ENCODE results near the gene ENTPD5. TPM values are rescaled to one million over a fixed set of nuclear protein-coding genes. Genes with fewer than 3 reads are reported as not detected.
"Not testable (repeated sequence)": the region's sequence is repeated elsewhere in the genome, so short reads cannot be mapped to it uniquely, and the experiment has no call there.

ENTPD5 gene
- total RNA-seq, 1 donor from 2014 or later: 9.9 TPM

- no peak for DNase-seq
These were observed 76.0 kb downstream of the ENTPD5 start for GRCh38 chr14:73943083-73943482.

- no peak for DNase-seq
These were observed 76.9 kb downstream of the ENTPD5 start for GRCh38 chr14:73942180-73942579.

GRCh38 chr14:73937012-73937411, 82.1 kb downstream of the ENTPD5 start:
- no peak for DNase-seq

GRCh38 chr14:73936548-73936947, 82.5 kb downstream of the ENTPD5 start:
- DNase-seq: no peak

- peak; percentile 37 for DNase-seq
These were observed 83.4 kb downstream of the ENTPD5 start for GRCh38 chr14:73935666-73936065.

GRCh38 chr14:73924337-73924736, 94.8 kb downstream of the ENTPD5 start:
- no peak for DNase-seq

GRCh38 chr14:73919457-73919856, 99.6 kb downstream of the ENTPD5 start:
- not testable (repeated sequence) for DNase-seq

- DNase-seq: no peak
These were observed 102.8 kb downstream of the ENTPD5 start for GRCh38 chr14:73916324-73916723.

GRCh38 chr14:73913256-73913655, 105.8 kb downstream of the ENTPD5 start:
- no peak for DNase-seq

- DNase-seq: no peak
These were observed 109.4 kb downstream of the ENTPD5 start for GRCh38 chr14:73909681-73910080.

Other genes with a start within 250 kb of the ENTPD5 start
- 2.0 and 2.2 TPM in 2 replicates for gene PTGR2, start 167.5 kb downstream of the ENTPD5 start, total RNA-seq
- gene ZNF410, start 132.4 kb downstream of the ENTPD5 start, total RNA-seq: 60.1 and 71.6 TPM in 2 replicates
- 3.2 and 3.4 TPM in 2 replicates for gene FAM161B, start 69.2 kb downstream of the ENTPD5 start, total RNA-seq
- gene COQ6, start 69.0 kb downstream of the ENTPD5 start, total RNA-seq: 20.2 and 28.8 TPM in 2 replicates
- gene BBOF1, start 61 bp upstream of the ENTPD5 start, total RNA-seq: 1.3 and 2.6 TPM in 2 replicates
- gene ALDH6A1, start 65.2 kb upstream of the ENTPD5 start, total RNA-seq: 27.9 and 35.0 TPM in 2 replicates
- gene LIN52, start 65.7 kb upstream of the ENTPD5 start, total RNA-seq: 8.5 and 9.6 TPM in 2 replicates
- gene VSX2, start 220.2 kb upstream of the ENTPD5 start, total RNA-seq: not detected in 2 replicates